Chondrocyte (in vitro differentiated cells): ENCODE results near the gene FRRS1L. TPM values are rescaled to one million over a fixed set of nuclear protein-coding genes. Genes with fewer than 3 reads are reported as not detected.

Experiments
- DNase-seq: peaks from one replicate; pipeline ENCODE4 v3.0.0; 2021; ENCODE audit warnings: mixed read lengths, low spot score
- H3K27ac Mint-ChIP-seq: one replicate; pipeline ENCODE4 v1.8.0; 2021; ENCODE audit warnings: mild to moderate bottlenecking, moderate library complexity, mixed read lengths; ENCODE audit not compliant: unreplicated experiment
- H3K27me3 Mint-ChIP-seq: 2 replicates; pipeline ENCODE4 v1.8.0; 2021; ENCODE audit warnings: low read depth, mixed read lengths
- H3K36me3 Mint-ChIP-seq: 2 replicates; pipeline ENCODE4 v1.8.0; 2021; ENCODE audit warnings: low read depth, mixed read lengths
- H3K4me1 Mint-ChIP-seq: 2 replicates; pipeline ENCODE4 v1.8.0; 2021; ENCODE audit warnings: low read depth, mild to moderate bottlenecking, mixed read lengths
- H3K4me3 Mint-ChIP-seq: one replicate; pipeline ENCODE4 v1.8.0; 2021; ENCODE audit warnings: mild to moderate bottlenecking, moderate library complexity, mixed read lengths; ENCODE audit not compliant: unreplicated experiment
- H3K9me3 Mint-ChIP-seq: 2 replicates; pipeline ENCODE4 v1.8.0; 2021; ENCODE audit warnings: low read depth, mixed read lengths
- CTCF ChIP-seq: fragments of 200-600 bp; sonication (generic); IDR thresholded peaks from 2 replicates; pipeline ENCODE4 v1.5.0; 2021; ENCODE audit warnings: antibody characterized with exemption, mild to moderate bottlenecking, moderate library complexity
- total RNA-seq: library from RNA; stranded (reverse); gene quantifications from 3 replicates; pipeline ENCODE4 v1.2.1, GENCODE V29; 2021

FRRS1L gene
- total RNA-seq, 1 donor from 2014 or later = 5.3 TPM

GRCh38 chr9:109118808-109119438 lies 48.1 kb downstream of the FRRS1L start:
- peaks cover 44% of the 10 kb centered on the region for H3K4me1 Mint-ChIP-seq
- H3K9me3 Mint-ChIP-seq = no peaks in the 10 kb centered on the region
- H3K4me3 Mint-ChIP-seq = peak overlapping the region; percentile 86
- DNase-seq = peak; percentile 92
- no peak for TF ChIP-seq CTCF
- peak overlapping the region; percentile 83 for H3K27ac Mint-ChIP-seq
- no peaks in the 10 kb centered on the region for H3K27me3 Mint-ChIP-seq
- no peaks in the 10 kb centered on the region for H3K36me3 Mint-ChIP-seq

DNA sequence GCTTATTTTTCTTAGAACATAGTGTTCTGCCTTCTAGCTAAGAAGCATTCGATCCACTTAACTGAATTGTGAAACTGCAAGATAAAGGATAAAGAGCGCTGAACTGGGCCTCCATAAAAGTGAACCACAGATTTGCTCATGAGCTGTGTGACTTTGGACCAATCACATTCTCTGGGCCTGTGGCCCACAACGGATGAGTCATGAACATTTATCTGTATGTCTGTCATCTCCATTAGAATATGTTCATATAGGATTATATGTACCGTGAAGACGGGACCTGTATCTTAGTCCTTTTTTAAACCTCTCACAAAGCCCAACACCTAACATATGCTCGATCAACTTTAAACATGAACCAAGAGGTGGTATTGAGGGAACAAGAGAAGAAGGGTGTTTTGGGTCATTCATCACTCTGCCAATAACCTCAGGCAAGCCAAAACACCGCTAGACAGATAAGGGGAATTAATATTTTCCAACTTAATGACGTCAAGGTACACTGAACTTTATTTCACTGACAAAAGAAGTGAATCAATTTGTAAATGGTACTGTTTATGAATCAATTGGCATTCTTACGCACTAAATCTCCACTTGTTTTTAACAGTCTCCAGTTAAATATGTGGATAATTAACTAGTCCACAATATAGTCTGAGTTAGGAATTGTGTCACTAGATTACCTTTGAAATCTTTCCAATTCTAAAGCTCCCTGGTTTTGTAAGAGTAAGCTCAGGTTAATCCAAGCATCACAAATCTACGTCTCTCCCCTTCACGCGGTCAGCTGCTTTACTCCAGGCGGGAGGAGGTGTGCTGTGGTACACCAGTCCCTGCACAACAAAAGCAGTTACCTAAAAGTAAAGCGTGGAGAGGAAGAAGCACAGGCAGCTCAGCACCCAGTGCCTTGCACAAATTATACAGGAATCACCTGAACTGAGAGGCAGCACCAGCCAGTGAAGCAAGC lies 48.9 kb downstream of the FRRS1L start:
- Mint-ChIP-seq H3K4me3 (peak overlapping the region; percentile 86), H3K4me1 (peaks cover 52% of the 10 kb centered on the region)

DNA sequence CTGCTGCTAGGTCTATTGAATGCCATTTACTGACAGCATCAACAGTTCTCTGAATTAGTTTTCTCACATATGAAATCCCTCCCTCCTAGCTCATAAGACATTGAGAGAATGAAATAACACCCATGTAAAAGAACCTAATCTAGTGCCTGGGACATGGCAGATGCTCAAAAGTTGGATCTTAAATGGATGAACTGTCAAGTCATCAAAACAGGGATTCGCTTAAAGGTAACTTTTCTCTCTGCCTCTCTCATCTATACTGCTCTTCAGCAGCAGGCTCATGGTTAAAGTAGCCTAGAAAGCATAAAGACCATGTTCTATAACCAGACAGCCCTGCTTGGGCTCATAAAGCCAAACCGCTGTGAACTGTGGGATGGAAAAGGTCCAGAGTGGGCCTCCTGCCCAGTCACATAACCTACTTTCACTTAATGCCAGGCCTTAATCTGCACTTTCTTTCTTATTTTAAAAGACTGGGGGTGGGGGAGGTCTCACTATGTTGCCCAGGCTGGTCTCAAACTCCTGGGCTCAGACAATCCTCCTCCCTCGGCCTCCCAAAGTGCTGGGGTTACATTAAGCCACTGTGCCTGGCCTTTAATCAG lies 51.0 kb downstream of the FRRS1L start:
- no peak for TF ChIP-seq CTCF
- Mint-ChIP-seq H3K27ac (peak overlapping the region; percentile 29), H3K4me3 (no peak overlapping the region), H3K36me3 (no peaks in the 10 kb centered on the region), H3K4me1 (peaks cover 73% of the 10 kb centered on the region), H3K9me3 (no peaks in the 10 kb centered on the region), H3K27me3 (no peaks in the 10 kb centered on the region)
- no peak for DNase-seq

More for the DNA sequence above, 48.9 kb downstream of the FRRS1L start:
- no peaks in the 10 kb centered on the region for H3K36me3 Mint-ChIP-seq
- H3K9me3 Mint-ChIP-seq = no peaks in the 10 kb centered on the region
- H3K27ac Mint-ChIP-seq = peak overlapping the region; percentile 81
- no peak for TF ChIP-seq CTCF
- no peaks in the 10 kb centered on the region for H3K27me3 Mint-ChIP-seq
- DNase-seq = no peak

DNA sequence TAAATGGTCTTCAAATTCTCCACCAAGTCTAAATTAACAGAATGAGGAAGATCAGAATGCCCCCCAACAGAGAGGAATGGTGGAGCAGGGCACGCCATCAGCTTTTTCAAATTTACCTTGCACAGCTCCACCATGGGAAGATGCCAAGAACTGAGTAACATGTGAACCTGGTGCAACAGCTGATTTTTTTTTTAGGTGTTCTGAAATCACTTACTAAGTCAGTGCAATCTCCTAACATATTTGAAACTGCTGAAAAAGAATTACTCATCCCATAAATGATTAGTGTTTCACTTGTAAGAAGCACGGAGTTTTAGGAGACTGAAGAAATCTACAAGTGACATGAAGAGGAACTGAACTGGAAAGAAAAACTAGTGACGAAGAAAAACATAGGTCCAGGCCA lies 52.4 kb downstream of the FRRS1L start:
- no peak overlapping the region for H3K4me3 Mint-ChIP-seq
- no peak for DNase-seq
- H3K27ac Mint-ChIP-seq = peak overlapping the region; percentile 78
- TF ChIP-seq CTCF = no peak
- H3K36me3 Mint-ChIP-seq = no peaks in the 10 kb centered on the region
- no peaks in the 10 kb centered on the region for H3K9me3 Mint-ChIP-seq
- H3K4me1 Mint-ChIP-seq = peaks cover 84% of the 10 kb centered on the region
- no peaks in the 10 kb centered on the region for H3K27me3 Mint-ChIP-seq
